ENCODE results near the gene SAMD14.

SAMD14 gene

GRCh38 chr17:50133028-50133768 lies 3.2 kb upstream of the SAMD14 start:
- DNase-seq (ENCODE audit: low read depth in 2 of 2): no peak

- no peak for DNase-seq (ENCODE audit: low read depth in 2 of 2)
Observed at GRCh38 chr17:50132104-50132794, 2.3 kb upstream of the SAMD14 start.

- no peak for DNase-seq (ENCODE audit: low read depth in 2 of 2)
Observed at GRCh38 chr17:50130559-50131305, 772 bp upstream of the SAMD14 start.

- DNase-seq (ENCODE audit: low read depth in 2 of 2): no peak
Observed at GRCh38 chr17:50129353-50129727, 620 bp downstream of the SAMD14 start.

GRCh38 chr17:50128441-50129352 lies 1.3 kb downstream of the SAMD14 start:
- no peak for DNase-seq (ENCODE audit: low read depth in 2 of 2)

- DNase-seq (ENCODE audit: low read depth in 2 of 2): no peak
Observed at GRCh38 chr17:50127697-50128361, 2.1 kb downstream of the SAMD14 start.

- DNase-seq (ENCODE audit: low read depth in 2 of 2): no peak
Observed at GRCh38 chr17:50125420-50125997, 4.5 kb downstream of the SAMD14 start.

GRCh38 chr17:50123649-50124349 lies 6.2 kb downstream of the SAMD14 start:
- no peak for DNase-seq (ENCODE audit: low read depth in 2 of 2)

GRCh38 chr17:50122945-50123344 lies 7.0 kb downstream of the SAMD14 start:
- DNase-seq (ENCODE audit: low read depth in 2 of 2): no peak

GRCh38 chr17:50120475-50121253 lies 9.3 kb downstream of the SAMD14 start:
- no peak for DNase-seq (ENCODE audit: low read depth in 2 of 2)

GRCh38 chr17:50118828-50119218 lies 11.1 kb downstream of the SAMD14 start:
- no peak for DNase-seq (ENCODE audit: low read depth in 2 of 2)

GRCh38 chr17:50118076-50118827 lies 11.7 kb downstream of the SAMD14 start:
- DNase-seq (ENCODE audit: low read depth in 2 of 2): no peak

GRCh38 chr17:50117202-50118051 lies 12.5 kb downstream of the SAMD14 start:
- DNase-seq (ENCODE audit: low read depth in 2 of 2): peak; percentile 36 to 47

GRCh38 chr17:50115756-50116155 lies 14.2 kb downstream of the SAMD14 start:
- no peak for DNase-seq (ENCODE audit: low read depth in 2 of 2)

- DNase-seq (ENCODE audit: low read depth in 2 of 2): no peak
Observed at GRCh38 chr17:50114849-50115357, 15.1 kb downstream of the SAMD14 start.

- DNase-seq (ENCODE audit: low read depth in 2 of 2): no peak
Observed at GRCh38 chr17:50114401-50114800, 15.6 kb downstream of the SAMD14 start.

GRCh38 chr17:50113624-50114320 lies 16.2 kb downstream of the SAMD14 start:
- no peak for DNase-seq (ENCODE audit: low read depth in 2 of 2)
